TTC549 (cell line): ENCODE data around the gene EXD3.
A peak's percentile ranks its signal among the peaks of the same experiment; 100 is the strongest.

Experiments
- FAIRE-seq: peaks from 2 replicates; lab custom pipeline; 2012; peaks lifted over from hg19 to GRCh38; lab: Jason Lieb, UNC

EXD3 gene

GRCh38 chr9:137268538-137269201, 154.3 kb downstream of the EXD3 start:
- no peak for FAIRE-seq

GRCh38 chr9:137267933-137268355, 155.0 kb downstream of the EXD3 start:
- no peak for FAIRE-seq

- FAIRE-seq = no peak
Measured at GRCh38 chr9:137266585-137267453, 156.1 kb downstream of the EXD3 start.

GRCh38 chr9:137266162-137266527, 156.8 kb downstream of the EXD3 start:
- no peak for FAIRE-seq

GRCh38 chr9:137265496-137266161, 157.3 kb downstream of the EXD3 start:
- no peak for FAIRE-seq

GRCh38 chr9:137264067-137264466, 158.9 kb downstream of the EXD3 start:
- FAIRE-seq = no peak

- FAIRE-seq = no peak
Measured at GRCh38 chr9:137263506-137263905, 159.5 kb downstream of the EXD3 start.

GRCh38 chr9:137262909-137263285, 160.1 kb downstream of the EXD3 start:
- FAIRE-seq = no peak

GRCh38 chr9:137262173-137262908, 160.6 kb downstream of the EXD3 start:
- peak; percentile 78 for FAIRE-seq
